Measurements from ENCODE around the gene AHDC1.

AHDC1 gene

DNA sequence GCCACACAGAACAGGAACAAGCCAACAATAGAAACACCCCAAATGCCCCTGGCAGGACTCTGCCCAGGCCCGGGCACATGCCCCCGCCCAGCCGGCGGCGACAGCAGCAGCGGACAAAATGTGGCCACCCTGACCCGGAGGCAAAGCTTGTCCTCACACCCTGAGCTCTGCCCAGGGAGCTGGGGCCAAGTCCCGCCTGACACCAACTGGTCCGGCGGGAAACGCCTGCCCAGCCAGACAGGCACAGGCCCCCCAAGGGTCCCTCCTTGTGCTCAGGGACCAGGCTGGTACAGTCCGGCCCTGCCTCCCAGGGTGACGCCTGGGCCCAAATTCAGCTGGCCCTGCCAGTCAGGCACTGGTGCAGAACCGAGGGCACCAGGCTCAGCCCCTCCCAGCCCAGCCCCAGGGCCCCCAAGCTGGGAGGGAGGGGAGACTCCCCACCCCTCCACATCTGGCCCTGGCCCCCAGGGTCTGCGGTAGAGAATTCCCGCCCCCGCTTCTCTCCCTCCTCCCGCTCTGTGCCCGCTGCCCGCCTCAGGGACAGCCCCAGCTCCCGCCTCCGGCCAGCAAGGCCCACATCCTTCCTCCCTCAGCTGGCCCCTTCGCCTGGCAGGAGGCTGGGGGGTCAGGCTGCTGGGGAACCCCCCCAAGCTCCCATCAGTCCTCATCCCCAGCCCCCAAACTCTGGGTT lies 2.0 kb downstream of the AHDC1 start:
- Histone ChIP-seq H3K27ac (peak overlapping the region; percentile 9 to 96 (median 94)), H3K4me3 (peak overlapping the region; percentile 69 to 97 (median 79))

DNA sequence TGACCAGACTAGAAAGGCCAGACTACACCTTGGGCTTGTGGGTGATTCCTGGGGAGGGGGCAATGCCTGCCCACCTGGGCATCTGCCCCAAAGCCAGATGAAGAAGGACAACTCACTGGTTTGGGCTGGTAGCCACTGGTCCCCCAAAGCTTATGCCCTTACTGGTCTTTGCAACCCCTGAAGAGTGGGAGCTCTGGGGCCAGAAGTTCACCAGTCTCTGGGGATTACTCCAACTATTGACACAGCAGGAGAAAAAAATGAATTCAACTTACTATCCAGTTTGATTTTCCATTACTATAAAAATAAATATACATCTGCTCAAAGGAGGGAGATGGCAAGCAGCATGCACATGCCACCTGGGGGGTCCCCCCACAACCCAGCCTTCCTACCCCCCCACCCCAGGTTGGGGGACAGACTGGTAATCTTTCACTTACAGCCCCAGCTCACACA lies 2.6 kb downstream of the AHDC1 start:
- Histone ChIP-seq H3K4me3 (peak overlapping the region; percentile 69 to 97 (median 79)), H3K27ac (peak overlapping the region in 19 of 21 experiments; percentile 80 to 96 (median 94))

DNA sequence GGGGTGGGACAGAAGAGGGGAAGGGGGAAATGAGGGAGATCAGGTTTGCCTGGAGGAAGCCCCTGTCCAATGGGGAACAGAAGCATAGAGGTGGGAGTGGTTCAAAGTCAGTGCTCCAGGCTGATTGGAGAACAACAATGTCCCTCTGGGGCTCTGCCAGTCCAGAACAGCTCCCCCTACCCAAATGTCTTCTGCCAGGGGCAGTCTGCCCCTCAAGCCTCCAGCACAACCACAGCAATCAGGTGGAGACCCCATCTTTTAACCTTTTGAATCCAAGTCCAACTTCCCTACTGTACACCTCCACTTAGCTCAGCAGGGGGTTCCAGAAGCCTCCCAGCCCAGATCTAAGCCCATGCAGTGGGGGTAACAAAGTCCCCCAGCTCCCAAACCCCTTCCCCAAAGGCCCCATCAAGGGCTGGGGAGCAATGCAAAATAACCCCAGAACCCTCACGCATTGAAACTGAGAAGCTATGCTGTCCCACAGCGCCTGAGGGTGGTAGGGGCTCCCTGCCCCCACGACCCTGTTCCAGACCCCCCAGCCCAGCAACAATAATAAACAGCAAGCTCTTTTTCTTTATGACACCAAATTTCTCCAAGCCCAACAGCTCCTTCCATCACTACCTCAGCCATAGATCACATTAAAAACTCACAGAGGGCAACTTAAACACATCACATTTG lies 3.3 kb downstream of the AHDC1 start:
- peak overlapping the region in 14 of 21 experiments; percentile 0 to 95 (median 90) for H3K27ac ChIP-seq
- H3K4me3 ChIP-seq = peak overlapping the region in 1 of 7 experiments; percentile 97

DNA sequence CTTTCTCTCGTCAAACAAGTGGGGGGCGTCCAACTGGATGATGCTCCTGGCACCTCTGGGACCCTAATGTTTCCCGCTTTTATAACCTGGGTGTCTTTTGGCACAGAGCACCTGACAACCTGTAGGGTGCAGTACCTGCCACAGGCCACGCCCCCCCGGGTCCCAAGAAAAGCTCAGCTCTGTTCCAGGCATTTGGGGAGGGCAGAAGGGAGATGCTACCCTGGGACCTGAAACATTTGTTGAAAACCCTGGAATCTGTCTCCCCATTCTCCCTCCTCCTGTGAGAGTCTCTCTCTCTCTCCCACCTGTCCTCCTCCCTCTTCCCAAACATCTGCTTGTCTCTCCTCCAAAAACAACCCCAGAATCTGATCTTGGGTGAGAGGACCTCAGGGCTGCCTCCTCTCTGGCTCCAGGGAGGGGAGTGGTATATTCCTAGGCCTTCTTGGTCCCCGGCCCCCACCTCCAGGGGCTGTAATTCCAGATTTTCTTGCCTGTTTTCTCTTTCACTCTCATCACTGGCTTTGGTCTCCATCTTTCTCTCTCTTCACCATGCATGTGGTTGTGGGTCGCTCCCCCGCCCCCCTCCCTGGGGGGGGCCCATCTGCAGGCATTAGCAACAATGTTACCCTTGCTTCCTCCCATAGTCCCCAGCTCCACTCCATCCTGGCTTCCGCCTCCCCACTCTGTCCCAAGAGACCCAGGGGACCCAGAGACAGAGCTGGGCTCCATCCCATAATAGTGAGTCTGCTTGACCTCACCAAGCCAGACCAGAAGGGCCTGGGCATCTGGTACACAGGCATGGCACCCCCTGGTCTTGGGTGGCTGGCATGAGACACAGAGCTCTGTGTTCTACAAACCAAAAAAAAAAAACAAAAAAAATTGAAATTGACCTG lies 4.1 kb downstream of the AHDC1 start:
- peak overlapping the region in 16 of 21 experiments; percentile 3 to 95 (median 52) for H3K27ac ChIP-seq
- H3K4me3 ChIP-seq = peak overlapping the region in 1 of 7 experiments; percentile 5

DNA sequence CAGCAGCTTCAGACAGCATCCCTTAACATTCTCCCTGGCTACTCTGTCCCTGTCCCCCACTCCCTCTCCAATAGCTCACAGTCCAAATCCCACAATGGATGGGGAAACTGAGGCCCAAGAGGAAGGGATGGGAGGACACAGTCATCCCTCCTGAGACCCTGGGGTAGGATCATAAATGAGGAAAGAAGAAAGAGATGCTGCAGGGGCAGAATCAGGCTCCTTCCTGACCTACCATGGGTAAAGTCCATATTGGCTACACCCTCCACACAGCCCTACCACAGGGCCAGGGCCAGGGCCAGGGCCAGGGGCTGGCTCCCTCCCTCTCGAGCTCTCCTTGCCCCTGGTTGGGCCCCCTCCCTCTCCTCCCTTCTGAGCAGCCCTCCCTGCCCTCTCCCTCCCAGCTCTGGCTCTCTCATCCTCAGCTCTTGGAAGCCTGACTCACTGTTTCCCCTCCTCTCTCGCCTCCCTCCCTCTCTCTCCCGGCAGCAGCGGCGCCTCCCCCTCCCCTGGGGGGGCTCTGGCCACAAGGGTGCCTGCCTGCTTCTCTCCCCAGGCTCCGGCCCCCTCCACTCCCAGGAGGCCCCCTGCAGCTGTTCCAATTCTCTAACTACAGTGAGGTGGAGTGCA lies 4.9 kb downstream of the AHDC1 start:
- H3K4me3 ChIP-seq = peak overlapping the region in 1 of 7 experiments; percentile 5

DNA sequence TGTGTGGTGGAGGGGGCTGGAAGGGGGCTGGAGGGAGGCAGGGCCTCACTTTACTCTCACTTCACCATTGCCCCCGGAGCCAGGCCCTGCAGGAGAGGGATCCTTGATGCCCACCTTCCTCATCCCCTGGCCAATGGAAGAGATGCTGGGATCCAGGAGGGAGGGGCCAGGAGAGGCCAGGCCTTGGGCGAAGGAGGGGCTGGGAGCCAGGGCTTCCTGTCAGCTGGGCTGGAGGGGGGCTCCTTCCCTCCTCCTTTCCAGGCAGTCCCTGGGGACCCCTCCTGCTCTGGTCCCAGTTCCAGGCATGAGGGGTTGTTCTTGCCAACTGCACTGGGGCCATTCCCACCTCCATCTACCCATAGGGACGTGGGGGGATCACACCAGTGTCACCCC lies 5.7 kb downstream of the AHDC1 start:
- peak overlapping the region in 19 of 21 experiments; percentile 3 to 95 (median 52) for H3K27ac ChIP-seq
- no peak overlapping the region for H3K4me3 ChIP-seq

More for the DNA sequence above, 4.9 kb downstream of the AHDC1 start:
- peak overlapping the region in 18 of 21 experiments; percentile 3 to 95 (median 53) for H3K27ac ChIP-seq

DNA sequence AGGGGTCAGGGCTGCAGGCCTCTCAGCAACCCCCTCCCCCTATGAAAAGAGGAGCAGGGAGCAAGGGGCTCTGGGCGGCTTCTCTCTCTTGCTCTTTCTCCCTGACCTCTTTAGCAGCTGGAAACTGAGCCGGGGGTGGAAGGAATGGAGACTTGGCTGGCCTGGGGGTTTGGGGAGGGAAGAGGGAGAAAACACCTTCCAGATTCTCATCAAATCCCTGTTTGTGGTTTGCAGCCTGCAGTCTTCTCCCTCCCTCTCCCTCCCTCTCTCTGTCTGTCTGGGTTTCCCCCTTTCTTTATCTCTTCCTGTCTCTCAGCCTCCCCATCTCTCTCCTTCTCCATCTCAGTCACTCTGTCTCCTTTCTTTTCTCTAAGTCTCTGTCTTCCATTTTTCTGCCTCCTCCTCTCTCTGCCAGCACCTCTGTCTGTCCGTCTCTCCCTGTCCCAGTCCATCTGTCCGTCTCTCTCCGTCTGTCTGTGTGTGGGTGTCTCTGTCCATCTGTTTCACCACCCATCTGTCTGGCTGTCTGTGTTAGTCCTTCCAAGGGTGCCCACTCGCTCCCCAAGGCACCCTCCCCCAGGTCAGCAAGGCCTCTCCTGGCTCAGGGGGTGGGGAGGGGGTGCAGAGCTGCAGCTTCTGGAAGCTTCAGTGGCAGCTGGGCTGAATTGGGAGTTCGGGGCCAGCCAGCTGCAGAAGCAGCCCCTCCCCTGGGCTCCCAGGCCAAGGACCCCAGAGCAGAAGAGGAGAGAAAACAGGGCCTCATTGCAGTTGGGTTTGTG lies 6.2 kb downstream of the AHDC1 start:
- H3K4me3 ChIP-seq = no peak overlapping the region
- peak overlapping the region in 17 of 21 experiments; percentile 6 to 95 (median 58) for H3K27ac ChIP-seq

DNA sequence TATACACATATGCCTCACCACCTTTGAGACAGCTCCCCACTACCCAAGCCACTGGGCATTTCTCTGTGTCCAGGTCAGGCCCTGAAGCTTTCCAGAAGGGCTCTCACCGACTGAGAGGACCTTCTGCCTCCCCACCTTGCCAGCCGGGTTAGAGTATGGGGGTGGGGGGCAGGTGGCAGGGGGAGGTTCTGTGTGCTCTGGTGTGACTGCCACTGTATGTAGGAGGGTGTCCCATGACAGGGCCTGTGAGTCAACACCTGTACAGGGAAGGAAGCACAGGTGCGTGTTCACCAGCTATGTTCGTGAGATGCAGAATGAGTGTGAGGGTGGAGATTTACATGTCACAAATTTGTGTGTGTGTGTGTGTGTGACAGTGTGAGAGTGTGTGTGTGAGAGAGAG lies 7.0 kb downstream of the AHDC1 start:
- peak overlapping the region in 7 of 21 experiments; percentile 16 to 92 (median 27) for H3K27ac ChIP-seq
- H3K4me3 ChIP-seq = no peak overlapping the region

DNA sequence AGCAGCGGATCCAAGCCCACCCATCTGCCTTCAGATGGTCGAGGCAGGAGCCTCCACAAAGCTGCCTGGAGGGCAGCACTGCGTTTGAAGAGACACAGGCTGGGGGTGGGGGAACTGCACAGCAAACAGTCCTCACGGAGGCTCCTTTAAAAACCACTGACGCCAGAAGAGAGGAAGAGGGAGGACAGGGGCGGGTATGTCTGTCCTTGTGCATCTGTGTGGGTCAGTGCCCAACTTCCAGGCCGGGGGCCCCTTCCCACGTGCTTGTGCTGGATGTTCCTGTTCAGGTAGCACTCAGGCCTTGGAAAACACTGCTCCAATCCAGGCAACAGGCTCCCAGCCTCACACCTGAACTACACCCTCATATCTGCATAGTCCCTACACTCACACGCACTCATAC lies 7.7 kb downstream of the AHDC1 start:
- H3K27ac ChIP-seq = peak overlapping the region in 10 of 21 experiments; percentile 0 to 73 (median 42)

DNA sequence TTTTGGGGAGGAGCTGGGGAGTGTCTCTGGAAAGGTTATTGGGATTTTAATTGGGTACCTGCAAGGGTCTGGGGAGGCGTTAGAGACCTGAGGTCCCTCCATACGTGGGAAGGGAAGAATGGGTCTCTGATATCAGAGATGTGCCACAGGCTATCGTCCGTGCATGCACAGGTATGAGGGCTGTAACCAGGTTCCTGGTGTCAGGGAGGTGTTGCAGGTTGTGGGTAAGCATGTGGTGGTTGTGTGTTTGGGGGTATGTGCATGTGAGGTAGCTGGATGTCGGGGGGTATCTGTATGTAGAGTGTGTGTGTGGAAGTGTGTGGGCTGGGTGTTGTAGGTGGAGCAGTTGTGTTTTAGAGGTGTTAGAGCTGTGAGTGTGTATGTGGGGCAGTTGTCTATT lies 8.3 kb downstream of the AHDC1 start:
- Histone ChIP-seq H3K27ac (peak overlapping the region in 9 of 21 experiments; percentile 7 to 73 (median 45)), H3K4me3 (no peak overlapping the region)

More for the DNA sequence above, 7.7 kb downstream of the AHDC1 start:
- no peak overlapping the region for H3K4me3 ChIP-seq

DNA sequence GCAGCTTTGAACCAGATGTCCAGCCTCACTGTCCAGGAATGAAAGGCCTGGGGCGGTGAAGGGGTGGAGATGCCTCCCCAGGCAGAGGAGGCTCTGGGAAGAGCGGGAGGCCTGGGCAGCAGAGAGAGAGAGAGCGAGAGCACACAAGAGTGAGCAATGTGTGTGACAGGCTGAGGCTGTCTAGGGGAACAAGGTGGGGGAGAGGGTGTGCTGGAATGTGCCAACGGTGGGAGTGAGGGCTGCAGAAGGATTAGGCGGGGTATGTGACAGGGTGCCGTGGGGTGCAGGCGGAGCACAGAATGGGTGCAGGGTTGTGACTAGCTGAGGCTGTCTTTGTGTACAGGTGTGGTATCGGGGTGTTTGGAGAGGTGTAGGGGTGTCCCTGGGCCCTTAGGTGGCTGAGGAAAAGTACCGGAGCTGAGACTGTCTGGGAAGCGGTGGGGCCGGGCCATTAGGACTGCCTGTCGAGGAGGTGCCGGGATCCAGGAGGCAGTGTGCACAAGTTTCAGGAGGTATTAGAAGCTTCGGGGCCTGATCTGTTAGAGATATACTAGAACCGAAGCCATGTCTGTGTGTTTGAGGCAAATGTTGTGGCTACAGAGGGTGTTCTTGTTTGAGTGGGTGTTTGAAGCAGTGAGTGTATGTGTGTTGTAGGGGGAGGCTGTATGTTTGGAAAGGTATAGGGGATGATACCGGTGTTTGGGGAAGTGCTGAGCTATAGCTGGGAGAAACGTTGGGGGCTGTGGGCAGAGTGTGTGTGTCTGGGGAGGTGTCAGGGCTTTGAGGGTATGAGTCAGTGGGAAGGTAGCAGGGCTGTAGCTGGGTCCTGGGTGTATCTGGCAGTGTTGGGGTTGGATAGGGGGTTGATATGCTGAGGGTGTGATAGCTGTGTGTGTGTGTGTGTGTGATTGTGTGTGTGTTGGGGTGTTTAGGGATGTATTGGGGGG lies 9.1 kb downstream of the AHDC1 start:
- H3K27ac ChIP-seq = peak overlapping the region in 10 of 21 experiments; percentile 16 to 85 (median 55)
- H3K4me3 ChIP-seq = no peak overlapping the region

DNA sequence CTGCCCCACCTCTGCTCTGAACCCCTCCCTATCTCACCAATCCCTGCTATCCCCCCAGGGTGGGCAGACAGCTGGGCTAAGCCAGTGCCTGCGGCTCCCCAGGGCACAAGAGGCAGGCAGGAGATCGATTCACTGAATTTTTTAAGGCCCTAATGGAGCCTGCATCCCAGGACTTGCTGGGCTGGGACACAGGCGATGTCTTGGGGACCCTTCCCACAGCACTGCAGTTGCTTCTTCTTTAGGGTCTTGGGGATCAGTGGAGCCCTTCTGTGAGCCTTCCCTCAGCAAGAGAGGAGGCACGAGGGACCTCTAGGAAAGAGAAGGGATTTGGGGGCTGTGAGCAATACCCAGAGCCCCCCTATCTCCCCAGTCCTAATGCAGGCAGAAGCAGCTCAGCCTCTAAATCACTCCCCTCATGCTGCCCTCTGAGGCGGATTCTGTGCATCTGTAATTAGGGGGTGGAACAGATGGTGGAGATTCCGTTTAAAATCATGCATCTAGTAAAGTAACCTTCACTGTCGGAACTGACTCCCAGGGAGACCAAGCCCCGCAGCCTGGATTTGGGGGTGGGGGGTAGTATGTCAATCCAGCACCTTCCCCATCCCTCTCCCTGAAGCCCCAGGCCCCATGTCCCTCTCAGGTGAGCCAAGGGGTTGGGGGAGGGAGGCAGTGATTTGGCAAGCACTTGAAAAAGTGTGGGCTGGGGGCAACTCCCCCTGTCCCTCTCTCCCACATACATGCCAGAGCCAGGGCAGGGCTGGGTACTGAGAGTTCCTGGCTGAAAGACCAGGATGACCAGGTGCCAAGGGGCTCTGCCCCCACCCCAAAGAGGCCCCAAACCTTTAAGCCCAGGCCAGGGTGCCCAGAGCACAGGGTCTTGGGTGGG lies 10.0 kb downstream of the AHDC1 start:
- Histone ChIP-seq H3K27ac (peak overlapping the region in 10 of 21 experiments; percentile 23 to 85 (median 55)), H3K4me3 (no peak overlapping the region)

DNA sequence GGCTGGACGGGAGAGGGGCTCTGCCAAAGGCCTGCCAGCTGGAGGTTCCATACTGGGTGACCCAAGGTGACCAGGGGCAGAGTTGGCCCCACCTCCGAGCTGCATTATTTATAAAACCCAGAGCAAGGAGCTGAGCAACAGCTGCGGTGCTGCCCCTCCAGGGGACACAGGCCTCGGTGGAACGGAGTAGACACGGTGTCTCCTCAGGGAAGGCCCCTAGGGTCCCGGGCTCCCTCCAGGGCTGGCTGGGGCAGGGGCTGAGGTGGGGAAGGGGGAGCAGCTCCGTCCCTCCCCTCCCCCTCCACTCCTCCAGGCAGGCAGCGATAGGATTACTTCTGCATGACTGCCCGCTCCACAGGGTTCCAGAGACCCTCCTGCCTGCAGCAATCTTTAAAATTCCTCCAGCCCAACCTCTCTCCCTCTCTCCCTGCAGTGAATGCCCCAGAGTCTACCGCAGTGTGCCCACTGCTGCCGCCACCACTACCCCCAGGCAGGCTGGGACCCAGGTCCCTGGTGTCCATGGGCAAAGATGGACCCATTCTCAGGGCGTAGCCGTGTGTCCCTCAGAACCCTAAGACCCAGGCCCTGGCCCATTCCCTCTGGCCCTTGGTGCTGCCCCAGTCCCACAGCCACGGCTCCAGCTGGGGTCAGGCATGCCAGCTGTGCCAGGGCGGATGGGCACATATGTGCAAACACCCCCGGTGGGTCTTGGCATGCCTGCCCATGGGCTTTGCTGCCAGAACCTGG lies 10.8 kb downstream of the AHDC1 start:
- H3K27ac ChIP-seq = peak overlapping the region in 7 of 21 experiments; percentile 20 to 85 (median 54)
- no peak overlapping the region for H3K4me3 ChIP-seq

DNA sequence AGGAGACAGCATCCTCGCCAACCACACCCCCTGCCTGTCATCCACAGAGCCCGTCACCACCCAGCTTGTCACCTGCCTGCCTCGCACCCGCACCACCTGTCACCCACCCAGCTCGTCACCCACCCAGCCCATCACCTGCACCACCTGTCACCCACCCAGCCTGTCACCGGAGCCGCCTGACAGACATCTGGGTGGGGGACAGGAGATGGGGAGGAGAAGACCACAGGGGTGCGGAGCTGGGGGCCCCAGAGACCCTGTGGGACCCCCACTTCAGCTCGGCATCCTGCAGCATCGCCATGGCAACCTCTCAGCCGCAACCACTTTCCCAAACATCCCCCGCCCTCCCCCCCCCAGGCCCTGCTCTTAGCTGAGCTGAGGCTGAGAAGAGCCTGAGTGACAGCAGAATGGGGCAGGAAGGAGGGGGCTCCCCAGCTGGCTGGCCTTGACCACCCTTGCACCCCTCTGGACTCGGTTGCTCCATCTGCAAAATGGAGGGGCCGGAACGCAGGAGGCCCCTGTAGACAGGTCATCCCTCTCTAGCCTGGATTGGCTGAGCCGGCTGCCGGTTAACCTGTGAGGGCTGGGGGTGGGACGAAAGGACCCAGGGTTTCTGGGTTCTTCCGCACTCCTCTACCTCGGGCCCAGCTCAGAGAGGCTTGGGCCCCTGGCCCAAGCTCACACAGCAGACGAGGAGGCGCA lies 11.6 kb downstream of the AHDC1 start:
- Histone ChIP-seq H3K27ac (peak overlapping the region in 5 of 21 experiments; percentile 23 to 85 (median 55)), H3K4me3 (no peak overlapping the region)

DNA sequence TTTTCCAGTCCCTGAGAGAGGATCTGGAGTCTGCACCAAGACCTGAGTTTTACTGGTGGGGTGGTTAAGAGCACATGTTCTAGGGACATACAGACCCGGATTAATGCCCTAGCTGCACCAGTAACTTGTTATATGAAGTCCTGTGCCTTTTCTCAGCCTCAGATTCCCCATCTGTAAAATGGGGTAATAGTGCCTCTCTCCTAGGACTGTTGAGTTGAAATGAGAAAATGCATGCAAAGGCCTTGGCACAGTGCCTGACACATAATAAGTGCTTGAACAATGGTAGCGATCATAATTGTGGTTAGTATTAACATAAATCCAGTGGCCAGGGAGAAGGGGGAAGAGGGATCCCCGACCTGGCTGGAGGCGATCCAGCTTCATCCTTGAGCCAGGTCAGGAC lies 12.3 kb downstream of the AHDC1 start:
- Histone ChIP-seq H3K27ac (peak overlapping the region in 8 of 21 experiments; percentile 11 to 85 (median 42)), H3K4me3 (no peak overlapping the region)
